Activated CD8-positive, alpha-beta T cell treated with anti-CD3 and anti-CD28 coated beads for 36 hours (primary cell): ENCODE data around the gene TMEM106A. TPM values are rescaled to one million over a fixed set of nuclear protein-coding genes. Genes with fewer than 3 reads are reported as not detected.

Experiments
- ATAC-seq: fragments of 200-7000 bp; cut with Tn5 transposase; one replicate; pipeline ENCODE4 v1.10.0; 2021; ENCODE audit warnings: mild to moderate bottlenecking, moderate library complexity
- CTCF ChIA-PET: fragments of 350-600 bp; sonication (Branson Sonifier 250); formaldehyde crosslinking; loops from one replicate; lab custom pipeline; 2021; ENCODE audit warnings: antibody characterized with exemption; lab: Charles Lee
- POLR2A ChIA-PET: fragments of 350-600 bp; sonication (Branson Sonifier 250); formaldehyde crosslinking; loops from one replicate; lab custom pipeline; 2021; ENCODE audit warnings: antibody characterized with exemption; lab: Charles Lee
- DNase-seq: peaks from one replicate; pipeline ENCODE4 v3.0.0-alpha.2; 2020
- H3K27ac Mint-ChIP-seq: one replicate; pipeline ENCODE4 v1.8.0; 2021; ENCODE audit warnings: mild to moderate bottlenecking, mixed read lengths
- H3K27me3 Mint-ChIP-seq: one replicate; pipeline ENCODE4 v1.8.0; 2021; ENCODE audit warnings: mixed read lengths
- H3K36me3 Mint-ChIP-seq: one replicate; pipeline ENCODE4 v1.8.0; 2021; ENCODE audit warnings: low read depth, mixed read lengths
- H3K4me1 Mint-ChIP-seq: one replicate; pipeline ENCODE4 v1.8.0; 2021; ENCODE audit warnings: low read depth, mixed read lengths
- H3K4me3 Mint-ChIP-seq: one replicate; pipeline ENCODE4 v1.8.0; 2021; ENCODE audit warnings: mild to moderate bottlenecking, moderate library complexity, mixed read lengths
- H3K9me3 Mint-ChIP-seq: one replicate; pipeline ENCODE4 v1.8.0; 2021; ENCODE audit warnings: mixed read lengths
- CTCF ChIP-seq: fragments of 200-600 bp; IDR thresholded peaks from one replicate; pipeline ENCODE4 v1.8.0; 2022; ENCODE audit warnings: antibody characterized with exemption, mild to moderate bottlenecking
- intact Hi-C: fragments of 100-400 bp; cut with micrococcal nuclease; formaldehyde crosslinking; loops from one replicate; pipeline ENCODE4 v1.10.0; 2022
- total RNA-seq, 2 experiments: library from RNA; stranded (reverse); gene quantifications; one replicate each; pipeline ENCODE4 v1.2.3, GENCODE V29; 2021

Gene TMEM106A
- total RNA-seq, 2 experiments from 2014 or later = 9.2 to 9.8 TPM

- Mint-ChIP-seq H3K27me3 (no peaks in the 10 kb centered on the region), H3K4me1 (peaks cover 23% of the 10 kb centered on the region), H3K36me3 (peaks cover 21% of the 10 kb centered on the region), H3K27ac (peak overlapping the region; percentile 90), H3K4me3 (peak overlapping the region; percentile 98), H3K9me3 (no peaks in the 10 kb centered on the region)
- intact Hi-C loops = loop anchor here (5.0 to 10.0 kb wide), 2 partner anchors 38 to 196 kb away; partner anchors contain the start of gene NBR1
- ATAC-seq (no peak), DNase-seq (no peak)
- ChIA-PET CTCF (interaction anchor here (1.4 kb wide), 1 partner anchor 39 kb away, joined by 3 read pairs; no protein-coding TSS in a partner anchor), POLR2A (interaction anchor here (0.6 to 5.9 kb wide), 4 partner anchors 39 to 186 kb away, joined by 3 to 86 read pairs (median 12); partner anchors contain the start of genes BRCA1 and NBR1)
- TF ChIP-seq CTCF = no peak
These were observed 1.1 kb upstream of the TMEM106A start for GRCh38 chr17:43210576-43210975.

GRCh38 chr17:43211123-43211479 is 574 bp upstream of the TMEM106A start:
- intact Hi-C loops = loop anchor here (5.0 to 10.0 kb wide), 2 partner anchors 39 to 196 kb away; partner anchors contain the start of gene NBR1
- no peaks in the 10 kb centered on the region for H3K27me3 Mint-ChIP-seq

GRCh38 chr17:43212641-43213490 is 1.2 kb downstream of the TMEM106A start:
- POLR2A ChIA-PET = interaction anchor here (1.1 to 5.9 kb wide), 7 partner anchors 11 to 156 kb away, joined by 3 to 86 read pairs (median 4); partner anchors contain the start of gene NBR1
- Mint-ChIP-seq H3K4me1 (peaks cover 39% of the 10 kb centered on the region), H3K27ac (peak overlapping the region; percentile 90), H3K9me3 (no peaks in the 10 kb centered on the region), H3K27me3 (no peaks in the 10 kb centered on the region), H3K36me3 (peaks cover 35% of the 10 kb centered on the region), H3K4me3 (peak overlapping the region; percentile 98)
- CTCF ChIA-PET = interaction anchor here (0.7 to 1.6 kb wide), 12 partner anchors 9 to 379 kb away, joined by 3 to 6 read pairs (median 4); partner anchors contain the start of gene RPL27
- DNase-seq (no peak), ATAC-seq (no peak)
- intact Hi-C loops = loop anchor here (5.0 to 10.0 kb wide), 2 partner anchors 41 to 198 kb away; partner anchors contain the start of gene NBR1
- TF ChIP-seq CTCF = no peak

More at GRCh38 chr17:43211123-43211479, 574 bp upstream of the TMEM106A start:
- H3K36me3 Mint-ChIP-seq = peaks cover 25% of the 10 kb centered on the region
- POLR2A ChIA-PET = interaction anchor here (0.6 to 5.9 kb wide), 10 partner anchors 9 to 187 kb away, joined by 3 to 86 read pairs (median 4); partner anchors contain the start of genes BRCA1 and NBR1
- no peak for TF ChIP-seq CTCF
- CTCF ChIA-PET = interaction anchor here (1.2 to 1.4 kb wide), 2 partner anchors 11 to 39 kb away, joined by 3 to 8 read pairs; no protein-coding TSS in a partner anchor
- H3K27ac Mint-ChIP-seq = peak overlapping the region; percentile 90
- no peak for DNase-seq
- ATAC-seq = no peak
- H3K4me1 Mint-ChIP-seq = peaks cover 27% of the 10 kb centered on the region
- H3K4me3 Mint-ChIP-seq = peak overlapping the region; percentile 98
- H3K9me3 Mint-ChIP-seq = no peaks in the 10 kb centered on the region

- H3K36me3 Mint-ChIP-seq = peaks cover 37% of the 10 kb centered on the region
- no peak overlapping the region for H3K27ac Mint-ChIP-seq
These were observed 1.9 kb downstream of the TMEM106A start for GRCh38 chr17:43213545-43213944.

More at GRCh38 chr17:43213545-43213944, 1.9 kb downstream of the TMEM106A start:
- no peak for DNase-seq
- Mint-ChIP-seq H3K4me3 (no peak overlapping the region), H3K27me3 (no peaks in the 10 kb centered on the region), H3K9me3 (no peaks in the 10 kb centered on the region), H3K4me1 (peaks cover 43% of the 10 kb centered on the region)
- no peak for ATAC-seq
- intact Hi-C loops = loop anchor here (5.0 to 10.0 kb wide), 2 partner anchors 41 to 199 kb away; partner anchors contain the start of gene NBR1
- CTCF ChIA-PET = interaction anchor here (1.2 to 1.6 kb wide), 8 partner anchors 12 to 216 kb away, joined by 3 to 6 read pairs (median 4); partner anchors contain the start of gene RPL27
- POLR2A ChIA-PET = interaction anchor here (1.3 to 5.9 kb wide), 2 partner anchors 42 to 102 kb away, joined by 5 to 86 read pairs; partner anchors contain the start of gene NBR1
- no peak for TF ChIP-seq CTCF
